NCI-H146 (cell line): ENCODE measurements around the gene TRA2A.
"Not testable (repeated sequence)": the region's sequence is repeated elsewhere in the genome, so short reads cannot be mapped to it uniquely, and the experiment has no call there.

Experiments used
- DNase-seq: peaks from one replicate; lab custom pipeline; 2025; lab: John Stamatoyannopoulos, UW

TRA2A gene

GRCh38 chr7:23494009-23494408 is 37.8 kb downstream of the TRA2A start:
- DNase-seq, result no peak

DNA sequence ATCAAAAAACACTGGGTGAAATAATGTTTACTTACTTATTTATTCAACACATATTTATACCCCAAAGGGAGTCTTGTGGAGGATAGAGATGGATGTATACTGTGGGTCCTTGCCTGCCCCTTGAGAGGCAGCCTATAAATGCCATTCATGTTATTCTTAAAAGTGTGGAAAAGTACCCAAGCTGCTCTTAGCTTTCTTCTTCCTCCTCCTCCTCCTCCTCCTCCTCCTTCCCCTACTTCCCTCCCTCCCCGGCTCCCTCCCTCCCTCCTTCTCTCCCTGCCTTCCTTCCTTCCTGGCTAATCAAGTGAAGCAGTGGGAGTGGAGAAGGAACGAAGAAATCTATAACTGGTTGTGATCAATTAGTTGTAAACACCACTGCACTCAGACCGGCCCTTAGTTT is 40.3 kb downstream of the TRA2A start:
- no peak for DNase-seq

- DNase-seq, result peak; percentile 67
These were observed 41.2 kb downstream of the TRA2A start for GRCh38 chr7:23490357-23491135.

- not testable (repeated sequence) for DNase-seq
These were observed 43.1 kb downstream of the TRA2A start for GRCh38 chr7:23488714-23489113.

DNA sequence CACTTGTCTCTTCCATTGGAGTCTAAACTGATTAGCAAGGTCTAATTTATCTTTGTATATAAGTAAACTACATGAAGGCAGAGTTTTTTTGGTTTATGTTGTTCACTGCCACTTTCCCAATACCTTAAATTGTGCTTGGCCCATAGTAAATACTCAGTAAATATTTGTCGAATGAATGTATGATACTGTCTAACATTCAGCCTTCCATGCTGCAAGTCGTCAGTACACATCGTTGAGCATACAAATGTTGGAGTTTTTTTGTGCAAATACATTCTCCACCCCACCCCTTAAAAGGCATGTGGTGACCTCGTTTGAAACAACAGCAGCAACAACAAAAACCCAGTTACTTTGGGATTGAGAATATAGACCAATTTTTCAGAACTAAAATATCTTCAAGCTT is 44.1 kb downstream of the TRA2A start:
- DNase-seq, result no peak

- no peak for DNase-seq
These were observed 45.6 kb downstream of the TRA2A start for GRCh38 chr7:23486002-23486773.

GRCh38 chr7:23482686-23483085 is 49.1 kb downstream of the TRA2A start:
- no peak for DNase-seq

DNA sequence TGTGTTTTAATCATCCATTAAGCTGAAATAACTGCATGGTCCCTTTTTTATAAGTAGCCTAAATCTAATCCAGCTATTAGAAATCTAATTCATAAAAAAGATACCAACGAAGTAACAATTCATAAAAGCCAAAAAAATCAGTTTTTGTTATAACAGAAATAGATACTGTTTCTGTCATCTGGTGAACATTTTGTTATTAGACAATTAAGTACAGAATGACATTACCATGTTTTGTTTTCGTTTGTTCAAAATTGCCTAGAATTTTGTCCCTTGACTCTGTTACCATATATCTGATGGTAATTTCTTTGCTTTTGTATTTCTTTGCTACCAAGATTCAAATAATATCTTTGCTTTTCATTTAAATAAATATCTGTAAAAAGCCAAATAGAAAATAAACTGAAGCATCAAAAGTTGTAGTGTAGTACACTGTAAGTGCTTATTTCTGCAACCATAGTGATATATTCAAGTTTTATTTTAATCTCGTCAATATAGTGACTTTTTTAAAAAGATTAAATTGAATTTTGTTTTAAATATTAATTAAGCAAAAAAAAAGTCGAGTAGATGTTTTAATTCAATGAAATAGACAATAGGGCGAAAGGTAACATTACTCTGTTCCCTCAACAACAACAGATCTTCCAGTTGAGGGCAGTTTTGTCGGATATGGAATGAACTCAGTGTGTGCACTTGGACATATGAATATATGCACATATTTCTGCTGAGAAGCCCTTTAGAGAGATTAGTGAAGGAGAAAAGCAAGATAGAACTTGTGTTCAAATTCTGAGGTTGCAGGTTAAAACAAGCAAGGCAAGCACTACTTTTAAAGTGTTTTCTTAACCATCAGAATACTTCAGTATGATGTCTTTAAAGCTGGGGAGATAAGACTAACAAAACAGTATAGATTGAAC is 53.6 kb downstream of the TRA2A start:
- no peak for DNase-seq

- no peak for DNase-seq
These were observed 54.7 kb downstream of the TRA2A start for GRCh38 chr7:23477157-23477499.

- DNase-seq, result peak; percentile 14
These were observed 55.3 kb downstream of the TRA2A start for GRCh38 chr7:23476286-23477156.

DNA sequence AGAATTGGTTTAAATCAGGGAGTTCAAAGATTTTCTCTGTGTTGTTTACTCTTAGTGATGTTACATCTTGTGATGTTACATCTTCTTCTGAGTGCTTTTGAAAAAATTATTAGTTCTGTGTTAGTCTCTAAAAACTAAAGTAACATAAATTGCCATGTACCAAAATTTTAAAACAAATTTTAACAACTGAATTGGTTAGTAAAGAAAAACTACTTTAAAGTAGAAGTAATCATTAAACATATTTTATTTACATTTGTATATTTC is 56.3 kb downstream of the TRA2A start:
- no peak for DNase-seq

GRCh38 chr7:23474829-23475575 is 56.8 kb downstream of the TRA2A start:
- no peak for DNase-seq

- DNase-seq, result peak; percentile 99
These were observed 57.5 kb downstream of the TRA2A start for GRCh38 chr7:23474094-23474828.

DNA sequence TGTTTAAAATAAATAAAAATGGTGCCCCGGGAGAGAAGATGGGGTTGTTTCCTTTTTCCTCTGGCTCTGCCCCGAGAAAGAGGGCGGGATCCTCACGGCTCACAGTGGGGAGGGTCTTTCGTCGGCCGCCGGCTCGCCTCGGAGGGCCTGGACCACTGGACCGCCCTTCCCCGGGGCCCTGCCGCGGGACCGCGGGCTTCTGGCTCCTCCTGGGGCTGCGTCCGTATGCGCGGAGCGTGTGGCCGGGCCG is 58.0 kb downstream of the TRA2A start:
- DNase-seq, result peak; percentile 81

DNA sequence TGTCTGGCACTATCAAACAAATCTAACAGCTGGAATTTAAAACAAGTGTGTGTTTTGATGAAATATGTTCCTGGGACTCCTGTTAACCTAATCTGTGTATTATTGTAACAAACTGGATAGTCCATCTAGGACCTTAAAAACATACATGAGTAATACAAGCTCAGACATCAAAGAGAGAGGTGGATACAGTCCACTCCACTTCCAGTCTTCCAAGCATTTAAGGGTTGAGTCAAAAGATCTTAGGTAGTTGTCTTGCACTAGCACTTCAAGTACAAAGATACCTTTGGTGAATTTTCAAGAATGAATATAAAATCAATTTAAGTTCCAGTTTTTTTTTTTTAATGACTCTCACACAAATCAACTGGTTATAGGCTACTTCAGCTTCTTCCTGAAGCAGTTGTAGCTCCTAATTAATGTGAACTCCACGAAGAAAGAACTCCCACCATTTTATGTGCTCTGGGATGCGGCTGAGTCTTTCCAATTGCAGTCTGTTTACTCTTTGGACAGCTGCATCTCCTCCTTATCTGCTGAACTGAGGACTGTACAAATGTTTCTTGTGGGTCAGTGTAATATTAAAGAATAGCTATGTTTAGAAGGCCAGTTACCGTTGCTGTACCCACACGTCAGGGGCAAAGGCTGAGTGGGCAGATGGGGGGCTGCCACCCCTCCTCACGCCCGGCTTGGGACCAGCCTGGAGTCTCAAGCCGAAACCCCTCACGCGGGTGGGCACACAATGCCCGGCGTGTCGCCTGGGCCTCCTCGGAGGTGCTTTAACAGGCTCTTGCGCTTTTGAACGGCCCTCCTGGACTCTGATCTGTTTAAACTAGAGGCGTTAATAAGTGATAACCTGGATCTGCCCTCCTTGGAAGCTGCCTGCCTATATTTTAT is 58.6 kb downstream of the TRA2A start:
- peak; percentile 74 for DNase-seq

DNA sequence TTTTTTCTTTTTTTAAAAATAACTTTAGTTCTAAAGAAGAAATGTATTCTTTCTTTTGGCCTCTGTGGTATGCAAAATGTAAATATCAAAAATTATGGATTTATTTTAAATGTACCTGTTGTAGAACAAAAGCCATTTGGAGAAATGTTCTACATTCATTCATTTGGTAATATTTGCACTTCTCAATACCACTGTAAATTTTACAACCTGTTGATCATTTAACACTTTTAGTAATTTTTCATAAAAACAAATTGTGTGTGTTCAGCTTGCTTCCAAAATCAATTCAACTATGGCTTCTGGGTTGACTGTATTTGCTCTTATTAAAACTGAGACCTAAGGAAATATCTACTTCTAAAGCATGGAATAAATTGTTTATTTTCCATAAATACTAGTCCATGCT is 59.2 kb downstream of the TRA2A start:
- no peak for DNase-seq

DNA sequence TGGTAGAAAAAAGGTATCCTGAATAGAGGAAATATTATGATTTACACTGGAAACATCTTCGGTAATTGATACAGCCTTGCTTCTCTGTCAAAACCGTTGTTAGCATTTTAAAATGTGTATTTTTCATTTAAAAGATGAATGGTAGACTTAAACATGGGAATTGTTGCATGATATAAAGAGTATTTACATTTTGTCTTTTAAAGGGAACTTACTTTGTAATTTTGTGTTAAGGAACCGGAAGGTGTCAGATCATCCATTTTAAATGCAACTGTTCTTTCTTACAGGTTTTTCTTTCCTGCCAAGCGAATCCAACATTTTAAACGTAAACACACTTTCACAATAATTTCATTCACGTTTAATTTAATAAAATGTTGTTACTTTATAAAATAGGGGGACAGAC is 59.7 kb downstream of the TRA2A start:
- peak; percentile 6 for DNase-seq

GRCh38 chr7:23471106-23471859 is 60.5 kb downstream of the TRA2A start:
- peak; percentile 95 for DNase-seq
